ENCODE measurements around the gene ELMO1.
A peak's percentile ranks its signal among the peaks of the same experiment; 100 is the strongest.
"Not testable (repeated sequence)": the region's sequence is repeated elsewhere in the genome, so short reads cannot be mapped to it uniquely, and the experiment has no call there.

The ELMO1 gene

GRCh38 chr7:37013771-37014170 lies 434.9 kb downstream of the ELMO1 start:
- DNase-seq (ENCODE audit: low spot score), result no peak

GRCh38 chr7:37011151-37011890 lies 437.3 kb downstream of the ELMO1 start:
- no peak for DNase-seq (ENCODE audit: low spot score)

- DNase-seq (ENCODE audit: low spot score), result no peak
These were observed 439.5 kb downstream of the ELMO1 start for GRCh38 chr7:37009125-37009675.

- no peak for DNase-seq (ENCODE audit: low spot score)
These were observed 441.0 kb downstream of the ELMO1 start for GRCh38 chr7:37007691-37008090.

GRCh38 chr7:37007268-37007667 lies 441.4 kb downstream of the ELMO1 start:
- no peak for DNase-seq (ENCODE audit: low spot score)

- no peak for DNase-seq (ENCODE audit: low spot score)
These were observed 441.9 kb downstream of the ELMO1 start for GRCh38 chr7:37006764-37007163.

GRCh38 chr7:37000511-37000910 lies 448.2 kb downstream of the ELMO1 start:
- DNase-seq (ENCODE audit: low spot score), result no peak

GRCh38 chr7:36999626-37000485 lies 448.8 kb downstream of the ELMO1 start:
- no peak for DNase-seq (ENCODE audit: low spot score)

- no peak for DNase-seq (ENCODE audit: low spot score)
These were observed 452.9 kb downstream of the ELMO1 start for GRCh38 chr7:36995776-36996175.

GRCh38 chr7:36994456-36995112 lies 454.1 kb downstream of the ELMO1 start:
- DNase-seq (ENCODE audit: low spot score), result no peak

GRCh38 chr7:36986948-36987724 lies 461.5 kb downstream of the ELMO1 start:
- peak; percentile 49 for DNase-seq (ENCODE audit: low spot score)

- DNase-seq (ENCODE audit: low spot score), result no peak
These were observed 462.1 kb downstream of the ELMO1 start for GRCh38 chr7:36986511-36986933.

GRCh38 chr7:36985866-36986400 lies 462.7 kb downstream of the ELMO1 start:
- DNase-seq (ENCODE audit: low spot score), result no peak

- DNase-seq (ENCODE audit: low spot score), result no peak
These were observed 463.3 kb downstream of the ELMO1 start for GRCh38 chr7:36985316-36985715.

- DNase-seq (ENCODE audit: low spot score), result no peak
These were observed 463.9 kb downstream of the ELMO1 start for GRCh38 chr7:36984710-36985312.

- DNase-seq (ENCODE audit: low spot score), result no peak
These were observed 464.6 kb downstream of the ELMO1 start for GRCh38 chr7:36984041-36984521.

- DNase-seq (ENCODE audit: low spot score), result no peak
These were observed 465.9 kb downstream of the ELMO1 start for GRCh38 chr7:36982766-36983165.

- no peak for DNase-seq (ENCODE audit: low spot score)
These were observed 468.8 kb downstream of the ELMO1 start for GRCh38 chr7:36979810-36980248.

- no peak for DNase-seq (ENCODE audit: low spot score)
These were observed 470.2 kb downstream of the ELMO1 start for GRCh38 chr7:36978461-36978860.

GRCh38 chr7:36977878-36978277 lies 470.8 kb downstream of the ELMO1 start:
- no peak for DNase-seq (ENCODE audit: low spot score)

GRCh38 chr7:36973534-36973933 lies 475.1 kb downstream of the ELMO1 start:
- not testable (repeated sequence) for DNase-seq (ENCODE audit: low spot score)

Data from HuH-7.5 (cell line).